Measurements from ENCODE around the gene CPSF6. TPM values are rescaled to one million over a fixed set of nuclear protein-coding genes. Genes with fewer than 3 reads are reported as not detected.
A peak's percentile ranks its signal among the peaks of the same experiment; 100 is the strongest.
"Not testable (repeated sequence)": the region's sequence is repeated elsewhere in the genome, so short reads cannot be mapped to it uniquely, and the experiment has no call there.

The CPSF6 gene
- total RNA-seq, 2 donors from 2014 or later: 34.5 to 42.4 TPM

- intact Hi-C loops (cut with DNase I): no loop called here
- no peak for ATAC-seq
- DNase-seq: no peak
These were observed 12.7 kb downstream of the CPSF6 start for GRCh38 chr12:69252033-69252432.

DNA sequence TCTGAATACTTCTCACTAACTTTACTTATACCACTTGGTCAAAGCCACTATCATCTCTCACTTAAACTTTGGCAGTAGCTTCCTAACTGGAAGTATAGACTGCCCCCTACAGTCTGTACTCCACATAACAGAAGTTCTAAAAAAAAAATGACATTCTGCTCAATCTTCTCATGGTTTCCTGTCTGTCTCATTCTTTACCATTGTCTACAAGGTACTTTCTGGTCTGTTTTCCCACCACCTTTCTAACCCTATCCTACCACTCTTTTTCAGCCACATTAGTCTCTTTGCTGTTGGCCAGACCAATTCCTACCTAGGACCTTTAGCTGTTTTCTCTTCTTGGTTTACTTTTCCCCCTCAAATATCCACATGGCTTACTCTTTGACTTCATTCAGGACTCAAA is 14.7 kb downstream of the CPSF6 start:
- ATAC-seq: peak in 1 of 2 donors; percentile 30
- no peak for DNase-seq
- intact Hi-C loops (cut with DNase I): loop anchor here (1.0 to 2.0 kb wide), 2 partner anchors 100 to 101 kb away; no protein-coding TSS in a partner anchor

DNA sequence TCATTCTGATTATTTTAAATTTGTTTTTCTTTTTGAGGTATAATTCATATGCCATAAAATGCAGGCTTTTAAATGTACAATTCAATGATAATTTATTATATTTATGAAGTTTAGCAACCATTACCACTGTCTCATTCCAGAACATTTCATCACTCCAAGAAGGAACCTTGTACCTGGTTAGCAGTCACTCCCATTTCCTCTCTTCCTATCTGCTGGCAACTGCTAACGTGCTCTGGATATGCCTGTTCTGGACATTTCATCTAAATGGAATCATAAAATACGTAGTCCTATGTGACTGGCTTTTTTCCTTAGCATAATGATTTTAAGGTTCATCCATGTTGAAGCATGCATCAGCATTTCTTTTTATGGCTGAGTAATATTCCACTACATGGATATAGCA is 15.5 kb downstream of the CPSF6 start:
- DNase-seq (no peak), ATAC-seq (no peak)
- intact Hi-C loops (cut with DNase I): loop anchor here (1.0 to 2.0 kb wide), 2 partner anchors 101 to 102 kb away; no protein-coding TSS in a partner anchor

DNA sequence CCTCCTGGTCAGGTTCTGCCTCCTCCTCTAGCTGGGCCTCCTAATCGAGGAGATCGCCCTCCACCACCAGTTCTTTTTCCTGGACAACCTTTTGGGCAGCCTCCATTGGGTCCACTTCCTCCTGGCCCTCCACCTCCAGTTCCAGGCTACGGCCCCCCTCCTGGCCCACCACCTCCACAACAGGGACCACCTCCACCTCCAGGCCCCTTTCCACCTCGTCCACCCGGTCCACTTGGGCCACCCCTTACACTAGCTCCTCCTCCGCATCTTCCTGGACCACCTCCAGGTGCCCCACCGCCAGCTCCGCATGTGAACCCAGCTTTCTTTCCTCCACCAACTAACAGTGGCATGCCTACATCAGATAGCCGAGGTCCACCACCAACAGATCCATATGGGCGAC is 19.3 kb downstream of the CPSF6 start:
- DNase-seq (no peak), ATAC-seq (no peak)
- intact Hi-C loops (cut with DNase I): no loop called here

GRCh38 chr12:69262264-69262974 is 23.1 kb downstream of the CPSF6 start:
- DNase-seq: no peak
- intact Hi-C loops (cut with DNase I): no loop called here
- ATAC-seq: no peak

DNA sequence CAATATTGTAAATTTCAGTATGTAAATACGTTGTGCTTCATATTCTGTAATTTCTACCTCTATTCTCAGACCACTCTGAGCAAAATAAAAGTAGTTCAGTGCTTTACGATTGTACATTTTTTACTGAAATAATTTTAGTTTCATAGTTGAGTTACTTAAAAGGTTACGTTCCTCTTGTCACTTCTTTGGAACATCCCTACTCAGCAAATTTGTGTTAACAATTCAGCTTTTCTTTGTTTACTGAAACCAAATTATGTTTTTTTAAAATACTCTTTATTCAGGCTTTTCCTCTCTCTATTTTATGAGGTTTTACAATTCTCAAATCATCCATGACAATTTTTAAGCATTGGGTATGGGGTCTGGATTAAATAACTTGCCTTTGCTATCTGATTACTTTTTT is 25.8 kb downstream of the CPSF6 start:
- no peak for DNase-seq
- intact Hi-C loops (cut with DNase I): no loop called here
- ATAC-seq: no peak

- intact Hi-C loops (cut with DNase I); ATAC-seq; DNase-seq: not testable (repeated sequence)
These were observed 26.3 kb downstream of the CPSF6 start for GRCh38 chr12:69265633-69266032.

- ATAC-seq (no peak), DNase-seq (no peak)
- intact Hi-C loops (cut with DNase I): no loop called here
These were observed 26.8 kb downstream of the CPSF6 start for GRCh38 chr12:69266036-69266635.

- DNase-seq (no peak), ATAC-seq (no peak)
- intact Hi-C loops (cut with DNase I): no loop called here
These were observed 30.4 kb downstream of the CPSF6 start for GRCh38 chr12:69269736-69270135.

- no peak for DNase-seq
- intact Hi-C loops (cut with DNase I): no loop called here
- ATAC-seq: no peak
These were observed 33.1 kb downstream of the CPSF6 start for GRCh38 chr12:69272511-69272910.

DNA sequence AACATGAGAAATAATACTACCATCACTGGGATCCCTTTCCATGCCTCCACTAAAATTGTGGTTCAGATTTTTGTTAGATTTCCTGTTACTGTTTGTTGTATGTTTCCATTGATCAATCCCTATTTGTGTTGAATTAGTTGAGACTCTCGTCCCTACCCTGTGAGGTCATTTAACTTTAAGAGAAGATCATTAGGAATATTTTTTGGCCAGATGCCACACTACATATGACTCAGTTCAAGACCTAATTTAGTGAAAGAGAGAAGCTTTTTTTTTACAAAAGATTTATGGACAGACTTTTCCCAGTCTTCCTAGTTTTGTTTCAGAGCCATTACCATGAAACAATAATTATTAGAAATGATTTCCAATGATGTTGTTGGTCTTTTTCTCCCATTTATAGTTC is 35.5 kb downstream of the CPSF6 start:
- DNase-seq: no peak
- intact Hi-C loops (cut with DNase I): no loop called here

GRCh38 chr12:69275471-69275891 is 36.1 kb downstream of the CPSF6 start:
- DNase-seq: no peak
- ATAC-seq: peak in 1 of 2 donors; percentile 61
- intact Hi-C loops (cut with DNase I): no loop called here

More for the DNA sequence above, 35.5 kb downstream of the CPSF6 start:
- no peak for ATAC-seq

DNA sequence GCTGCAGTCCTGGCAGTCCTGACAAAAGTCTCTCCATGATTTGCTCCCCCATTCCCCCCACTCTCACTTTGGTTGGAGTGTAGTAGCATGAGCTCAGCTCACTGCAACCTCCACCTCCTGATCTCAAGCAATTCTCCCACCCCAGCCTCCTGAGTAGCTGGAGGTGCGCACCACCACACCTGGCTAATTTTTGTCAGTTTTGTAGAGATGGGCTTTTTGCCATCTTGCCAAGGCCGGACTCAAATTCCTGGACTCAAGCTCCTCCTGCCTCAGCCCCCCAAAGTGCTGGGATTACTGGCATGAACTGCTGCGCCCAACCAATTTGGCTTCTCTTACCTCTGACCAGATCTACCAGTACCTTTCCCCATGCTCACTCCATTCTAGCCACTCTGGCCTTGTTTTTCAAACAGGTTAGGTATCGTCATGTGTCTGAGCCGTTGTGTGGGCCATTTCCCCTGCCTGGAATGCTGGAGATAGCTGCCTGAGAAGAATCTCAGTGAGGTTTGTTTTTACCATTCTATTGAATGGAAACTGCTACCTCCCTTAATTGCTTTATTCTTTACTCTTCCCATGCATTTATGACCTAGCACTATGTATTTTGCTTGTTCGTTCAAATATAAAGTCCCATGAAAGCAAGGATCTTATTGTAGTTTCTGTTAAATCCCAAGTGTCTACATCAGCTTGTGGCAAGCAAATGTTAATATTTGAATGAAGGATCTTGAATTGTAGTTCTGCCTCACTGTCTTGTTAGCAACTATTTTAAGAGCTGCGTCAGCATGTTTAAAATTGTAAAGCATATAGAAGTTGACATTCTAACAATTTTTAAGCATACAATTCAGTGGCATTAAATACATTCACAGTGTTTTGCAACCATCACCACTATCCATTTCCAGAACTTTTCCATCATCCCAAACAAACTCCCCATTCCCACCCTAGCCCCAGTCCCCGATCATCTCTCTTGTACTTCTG is 39.7 kb downstream of the CPSF6 start:
- DNase-seq (no peak), ATAC-seq (no peak)
- intact Hi-C loops (cut with DNase I): no loop called here

DNA sequence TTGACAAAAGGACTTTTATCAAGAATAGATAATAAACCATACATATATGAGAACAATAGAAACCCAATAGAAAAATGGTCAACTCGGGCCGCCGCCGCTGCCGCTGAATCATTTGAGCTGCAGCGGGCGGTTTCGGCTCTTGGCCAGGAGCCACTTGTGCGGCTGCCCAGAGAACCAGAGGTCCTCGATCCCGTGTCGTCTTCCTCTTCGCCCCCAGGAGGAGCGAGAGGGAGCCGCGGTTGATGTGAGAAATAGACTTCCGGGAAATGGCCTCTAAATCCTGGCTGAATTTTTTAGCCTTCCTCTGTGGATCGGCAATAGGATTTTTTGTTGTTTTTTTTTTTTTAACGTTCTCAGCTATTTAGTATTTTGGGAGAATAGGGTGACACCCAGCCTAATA is 44.8 kb downstream of the CPSF6 start:
- peak; percentile 88 to 91 for ATAC-seq
- DNase-seq: peak; percentile 85
- intact Hi-C loops (cut with DNase I): no loop called here

DNA sequence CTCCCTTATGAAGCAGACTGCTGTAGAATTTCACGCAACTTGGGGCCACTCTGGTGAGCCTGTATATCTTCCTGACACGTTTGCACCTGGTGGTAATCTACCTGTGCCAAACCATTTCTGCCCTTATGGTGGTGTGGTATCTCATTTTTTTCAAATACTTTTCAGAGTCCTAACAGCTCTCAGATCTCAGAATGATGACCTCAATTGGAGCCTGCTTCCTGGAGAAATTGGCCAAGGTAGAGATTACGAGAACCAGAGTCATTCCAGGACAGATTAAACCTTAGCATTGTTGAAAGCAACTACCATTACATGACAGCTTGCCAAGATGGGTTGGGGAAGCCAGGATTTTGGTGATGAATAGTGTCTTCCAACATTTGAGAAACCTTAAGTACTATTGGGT is 48.2 kb downstream of the CPSF6 start:
- intact Hi-C loops (cut with DNase I): no loop called here
- ATAC-seq (no peak), DNase-seq (no peak)

- intact Hi-C loops (cut with DNase I): no loop called here
- peak; percentile 87 to 90 for ATAC-seq
These were observed 51.3 kb downstream of the CPSF6 start for GRCh38 chr12:69290545-69291277.

GRCh38 chr12:69291278-69291593 is 51.9 kb downstream of the CPSF6 start:
- DNase-seq (no peak), ATAC-seq (no peak)
- intact Hi-C loops (cut with DNase I): no loop called here

More at GRCh38 chr12:69290545-69291277, 51.3 kb downstream of the CPSF6 start:
- DNase-seq: peak; percentile 59

GRCh38 chr12:69298133-69298532 is 58.8 kb downstream of the CPSF6 start:
- ATAC-seq (no peak), DNase-seq (no peak)
- intact Hi-C loops (cut with DNase I): no loop called here

GRCh38 chr12:69298947-69299346 is 59.6 kb downstream of the CPSF6 start:
- intact Hi-C loops (cut with DNase I): no loop called here
- DNase-seq: no peak
- ATAC-seq: no peak
